ENCODE measurements around the gene EIF5AL1. TPM values are rescaled to one million over a fixed set of nuclear protein-coding genes. Genes with fewer than 3 reads are reported as not detected.

EIF5AL1 gene
- total RNA-seq, 1 donor from 2014 or later = 0.21 TPM

DNA sequence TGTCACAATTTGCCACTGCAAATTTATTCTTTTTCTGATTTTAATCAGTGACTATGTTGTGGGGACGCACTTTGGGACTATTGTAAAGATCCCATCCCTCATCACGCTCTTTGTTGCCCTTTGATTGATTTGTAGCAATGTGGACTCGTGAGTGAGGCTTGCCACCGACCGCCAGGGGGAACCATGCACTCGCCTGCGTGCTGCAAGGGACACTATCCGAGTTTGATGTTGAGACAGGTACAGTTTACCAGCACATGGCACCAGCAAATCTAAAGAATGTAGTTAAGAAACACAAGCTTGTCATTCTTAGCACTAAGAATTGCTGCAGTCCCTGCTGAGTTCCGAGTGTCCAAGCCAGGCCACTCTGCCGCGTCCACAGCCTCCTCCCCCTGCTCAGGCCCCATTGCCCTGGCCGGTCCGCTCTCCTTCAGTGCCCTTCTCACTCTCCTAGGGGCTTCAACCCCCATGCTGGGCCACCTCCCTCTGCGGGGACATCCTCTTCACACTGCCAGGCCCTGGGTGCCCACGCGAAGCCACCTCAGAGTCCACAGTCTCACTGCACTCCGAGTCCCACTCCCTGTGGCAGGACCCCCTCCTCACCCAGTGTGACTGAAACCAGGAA is 49.9 kb downstream of the EIF5AL1 start:
- peaks cover 4% of the 10 kb centered on the region for H3K27me3 Mint-ChIP-seq (ENCODE audit: low read depth)
- peak; percentile 73 for DNase-seq (ENCODE audit: low read depth, low spot score)
- TF ChIP-seq, protein P1, sequence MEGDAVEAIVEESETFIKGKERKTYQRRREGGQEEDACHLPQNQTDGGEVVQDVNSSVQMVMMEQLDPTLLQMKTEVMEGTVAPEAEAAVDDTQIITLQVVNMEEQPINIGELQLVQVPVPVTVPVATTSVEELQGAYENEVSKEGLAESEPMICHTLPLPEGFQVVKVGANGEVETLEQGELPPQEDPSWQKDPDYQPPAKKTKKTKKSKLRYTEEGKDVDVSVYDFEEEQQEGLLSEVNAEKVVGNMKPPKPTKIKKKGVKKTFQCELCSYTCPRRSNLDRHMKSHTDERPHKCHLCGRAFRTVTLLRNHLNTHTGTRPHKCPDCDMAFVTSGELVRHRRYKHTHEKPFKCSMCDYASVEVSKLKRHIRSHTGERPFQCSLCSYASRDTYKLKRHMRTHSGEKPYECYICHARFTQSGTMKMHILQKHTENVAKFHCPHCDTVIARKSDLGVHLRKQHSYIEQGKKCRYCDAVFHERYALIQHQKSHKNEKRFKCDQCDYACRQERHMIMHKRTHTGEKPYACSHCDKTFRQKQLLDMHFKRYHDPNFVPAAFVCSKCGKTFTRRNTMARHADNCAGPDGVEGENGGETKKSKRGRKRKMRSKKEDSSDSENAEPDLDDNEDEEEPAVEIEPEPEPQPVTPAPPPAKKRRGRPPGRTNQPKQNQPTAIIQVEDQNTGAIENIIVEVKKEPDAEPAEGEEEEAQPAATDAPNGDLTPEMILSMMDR (conservative IDR thresholded peaks at IDR 0.05) = peak; percentile 88
- peaks cover 3% of the 10 kb centered on the region for H3K36me3 Mint-ChIP-seq (ENCODE audit: low read depth)
- peaks cover 4% of the 10 kb centered on the region for H3K9me3 Mint-ChIP-seq
- H3K27ac Mint-ChIP-seq (ENCODE audit: unreplicated experiment) = no peak overlapping the region
- H3K4me1 Mint-ChIP-seq = peaks cover 7% of the 10 kb centered on the region
- no peak overlapping the region for H3K4me3 Mint-ChIP-seq

DNA sequence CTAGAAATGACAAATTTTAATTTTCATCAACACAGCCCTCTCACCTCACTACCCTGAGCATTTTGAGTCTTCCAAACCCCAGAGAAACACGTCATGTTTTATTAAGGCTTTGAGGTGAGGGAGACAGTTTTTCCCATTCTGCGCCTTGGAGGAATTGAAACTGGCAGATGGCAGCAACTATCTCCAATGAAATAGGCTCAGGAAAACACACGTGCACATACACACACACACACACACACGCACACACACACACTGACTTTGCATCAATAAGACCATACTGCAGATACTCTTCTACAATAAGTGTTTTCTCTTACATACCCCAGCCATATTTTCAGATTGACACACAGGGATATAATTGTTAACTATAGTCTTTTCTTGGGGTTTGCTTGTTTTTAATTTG is 51.1 kb downstream of the EIF5AL1 start:
- Mint-ChIP-seq H3K27me3 (ENCODE audit: low read depth) (peaks cover 4% of the 10 kb centered on the region), H3K27ac (ENCODE audit: unreplicated experiment) (no peak overlapping the region), H3K4me3 (no peak overlapping the region), H3K9me3 (peaks cover 4% of the 10 kb centered on the region), H3K4me1 (peaks cover 7% of the 10 kb centered on the region), H3K36me3 (ENCODE audit: low read depth) (peaks cover 3% of the 10 kb centered on the region)
- no peak for DNase-seq (ENCODE audit: low read depth, low spot score)
- TF ChIP-seq, protein P1 (conservative IDR thresholded peaks at IDR 0.05) = no peak

Other genes with a start within 250 kb of the EIF5AL1 start
- gene PPIF, start 165.1 kb upstream of the EIF5AL1 start, total RNA-seq = 74.2 and 76.8 TPM in 2 replicates
- gene ZCCHC24, start 66.9 kb upstream of the EIF5AL1 start, total RNA-seq = 24.3 and 26.5 TPM in 2 replicates
- not detected in 2 replicates for gene SFTPA2, start 47.9 kb downstream of the EIF5AL1 start, total RNA-seq
- gene SFTPA1, start 98.4 kb downstream of the EIF5AL1 start, total RNA-seq = not detected in 2 replicates
- gene NUTM2B, start 190.7 kb downstream of the EIF5AL1 start, total RNA-seq = 1.8 TPM in 2 replicates